Measurements from ENCODE around the gene ING3. TPM values are rescaled to one million over a fixed set of nuclear protein-coding genes. Genes with fewer than 3 reads are reported as not detected.

ING3 gene
- total and polyA plus RNA-seq, 2 donors (not counting 3 experiments of a cell fraction or from before 2014, with no cell fraction given): 8.7 to 19.6 TPM

- no peaks in the 10 kb centered on the region for H3K79me2 ChIP-seq (ENCODE audit: control insufficient read depth, insufficient read depth, low read length)
- H4K20me1 ChIP-seq (replicated peaks; ENCODE audit: control insufficient read depth, extremely low read depth, insufficient read depth, low read length): no peaks in the 10 kb centered on the region
- H3K4me1 ChIP-seq (ENCODE audit: control insufficient read depth, extremely low read depth, insufficient read depth, low read length): peaks cover 23% of the 10 kb centered on the region
- intact Hi-C loops (cut with micrococcal nuclease) (loop anchor here (1.0 to 2.0 kb wide), 2 partner anchors 33 to 164 kb away; partner anchors contain the start of gene CPED1), dilution Hi-C loops (cut with MboI; ENCODE audit: extremely low pct_ligation_motif_present, low sequenced_read_pairs) (no loop called here)
- H3K27ac ChIP-seq (ENCODE audit: insufficient read depth, low read depth, low read length): peak overlapping the region; percentile 50
- no peaks in the 10 kb centered on the region for H3K36me3 ChIP-seq (ENCODE audit: control insufficient read depth in 2 of 2, extremely low read depth in 1 of 2, insufficient read depth in 2 of 2, low read length in 2 of 2)
- no peak overlapping the region for H3K4me3 ChIP-seq (replicated peaks in 1 of 3; ENCODE audit: insufficient read depth in 1 of 3, low read depth in 1 of 3, low read length in 3 of 3)
- no peak overlapping the region for H3K9ac ChIP-seq (replicated peaks; ENCODE audit: extremely low read depth, insufficient read depth, low read length)
- no peaks in the 10 kb centered on the region for H3K27me3 ChIP-seq (ENCODE audit: control insufficient read depth in 2 of 2, insufficient read depth in 2 of 2, low read length in 2 of 2)
- DNase-seq (ENCODE audit: low read depth, low spot score) (peak; percentile 48), FAIRE-seq (no peak)
- no peaks in the 10 kb centered on the region for H3K9me1 ChIP-seq (replicated peaks; ENCODE audit: control insufficient read depth, extremely low read depth, insufficient read depth, low read length)
- no peaks in the 10 kb centered on the region for H3K9me3 ChIP-seq (replicated peaks; ENCODE audit: control insufficient read depth, insufficient read depth, low read length)
- CTCF ChIA-PET: interaction anchor here (1.0 to 2.1 kb wide), 2 partner anchors 21 to 33 kb away, joined by 3 to 10 read pairs; partner anchors contain the start of gene CPED1
- H3K4me2 ChIP-seq (ENCODE audit: insufficient read depth, low read length): peak overlapping the region; percentile 73
- POLR2A ChIA-PET: no interaction called here
- no peak overlapping the region for H2AFZ ChIP-seq (ENCODE audit: low read depth, low read length)
- TF ChIP-seq POLR2AphosphoS5 (IDR thresholded peaks at IDR 0.05; ENCODE audit: insufficient read depth, low read depth, low read length): no peak
- TF ChIP-seq FOS (IDR thresholded peaks at IDR 0.05; ENCODE audit: borderline replicate concordance, insufficient read depth, low read length): no peak
- TF ChIP-seq POLR2A (IDR thresholded peaks at IDR 0.05; ENCODE audit: low read depth, low read length): no peak
- no peak for TF ChIP-seq JUN (IDR thresholded peaks at IDR 0.05; ENCODE audit: borderline replicate concordance, insufficient read depth, insufficient read length, low read depth)
- TF ChIP-seq EZH2 (IDR thresholded peaks at IDR 0.05; ENCODE audit: borderline replicate concordance, low read depth, low read length, severe bottlenecking): no peak
- TF ChIP-seq MYC (IDR thresholded peaks at IDR 0.05; ENCODE audit: low read depth, low read length): no peak
- no peak for TF ChIP-seq GATA2 (IDR thresholded peaks at IDR 0.05; ENCODE audit: insufficient read depth, insufficient read length, low read depth, low read length)
- no peak for TF ChIP-seq CTCF (IDR thresholded peaks at IDR 0.05; ENCODE audit: extremely low read depth in 1 of 2, insufficient read depth in 1 of 2, low read depth in 1 of 2, low read length in 2 of 2)
- TF ChIP-seq MAX (IDR thresholded peaks at IDR 0.05; ENCODE audit: insufficient read depth, insufficient read length): no peak
- no TSS peak for BruUV-seq (replicated peaks)
Observed at GRCh38 chr7:121020989-121021969, 70.7 kb downstream of the ING3 start.
